ENCODE measurements around the gene DNAH1.
"Not testable (repeated sequence)": the region's sequence is repeated elsewhere in the genome, so short reads cannot be mapped to it uniquely, and the experiment has no call there.

The DNAH1 gene

GRCh38 chr3:52315977-52316764, at the start of gene DNAH1:
Gene DNAH1 (plus strand): TSS chr3:52316319. CDS start chr3:52322443, 6,124 bp downstream.
- no peak for DNase-seq (ENCODE audit: low read depth, low spot score)

GRCh38 chr3:52268036-52268435, 48.1 kb upstream of the DNAH1 start:
- no peak for DNase-seq (ENCODE audit: low read depth, low spot score)

- no peak for DNase-seq (ENCODE audit: low read depth, low spot score)
Observed at GRCh38 chr3:52269776-52270175, 46.3 kb upstream of the DNAH1 start.

GRCh38 chr3:52270252-52270754, 45.8 kb upstream of the DNAH1 start:
- DNase-seq (ENCODE audit: low read depth, low spot score): no peak

- DNase-seq (ENCODE audit: low read depth, low spot score): not testable (repeated sequence)
Observed at GRCh38 chr3:52272172-52272571, 43.9 kb upstream of the DNAH1 start.

- no peak for DNase-seq (ENCODE audit: low read depth, low spot score)
Observed at GRCh38 chr3:52272831-52273230, 43.3 kb upstream of the DNAH1 start.

- not testable (repeated sequence) for DNase-seq (ENCODE audit: low read depth, low spot score)
Observed at GRCh38 chr3:52274781-52275180, 41.3 kb upstream of the DNAH1 start.

- no peak for DNase-seq (ENCODE audit: low read depth, low spot score)
Observed at GRCh38 chr3:52277071-52277964, 38.8 kb upstream of the DNAH1 start.

- DNase-seq (ENCODE audit: low read depth, low spot score): no peak
Observed at GRCh38 chr3:52277972-52278509, 38.1 kb upstream of the DNAH1 start.

GRCh38 chr3:52278510-52279069, 37.5 kb upstream of the DNAH1 start, which contains the start of gene WDR82:
Gene WDR82 (minus strand): TSS chr3:52278649. CDS start chr3:52278361, 288 bp downstream.
- peak; percentile 74 for DNase-seq (ENCODE audit: low read depth, low spot score)

GRCh38 chr3:52279596-52279995, 36.5 kb upstream of the DNAH1 start:
- no peak for DNase-seq (ENCODE audit: low read depth, low spot score)

- no peak for DNase-seq (ENCODE audit: low read depth, low spot score)
Observed at GRCh38 chr3:52280050-52280461, 36.1 kb upstream of the DNAH1 start.

- DNase-seq (ENCODE audit: low read depth, low spot score): no peak
Observed at GRCh38 chr3:52281981-52282801, 33.9 kb upstream of the DNAH1 start.

GRCh38 chr3:52283306-52283705, 32.8 kb upstream of the DNAH1 start:
- DNase-seq (ENCODE audit: low read depth, low spot score): no peak

GRCh38 chr3:52284051-52284450, 32.1 kb upstream of the DNAH1 start:
- DNase-seq (ENCODE audit: low read depth, low spot score): not testable (repeated sequence)

- DNase-seq (ENCODE audit: low read depth, low spot score): no peak
Observed at GRCh38 chr3:52286777-52287110, 29.4 kb upstream of the DNAH1 start.

- DNase-seq (ENCODE audit: low read depth, low spot score): no peak
Observed at GRCh38 chr3:52288674-52289073, 27.4 kb upstream of the DNAH1 start.

- no peak for DNase-seq (ENCODE audit: low read depth, low spot score)
Observed at GRCh38 chr3:52289338-52289746, 26.8 kb upstream of the DNAH1 start.

- DNase-seq (ENCODE audit: low read depth, low spot score): no peak
Observed at GRCh38 chr3:52289747-52290595, 26.1 kb upstream of the DNAH1 start.
